ENCODE data around the gene PSMC3IP.
A peak's percentile ranks its signal among the peaks of the same experiment; 100 is the strongest.

PSMC3IP gene

GRCh38 chr17:42536372-42537155 is 41.0 kb downstream of the PSMC3IP start (continued):
- 0 out of 2 replicates have a peak, but pooled peaks have one; percentile 35 for TF ChIP-seq ZNF501 (tag by site-specific recombination; IDR thresholded peaks at IDR 0.05)
- peak; percentile 66 for TF ChIP-seq ZFHX2 (tag by site-specific recombination; conservative IDR thresholded peaks at IDR 0.05)
- peak; percentile 72 for TF ChIP-seq SP2 (tag by site-specific recombination; IDR thresholded peaks at IDR 0.05)
- no peak for TF ChIP-seq ZNF184 (tag by site-specific recombination; IDR thresholded peaks at IDR 0.05)
- TF ChIP-seq ZNF354C (tag by site-specific recombination; IDR thresholded peaks at IDR 0.05; ENCODE audit: borderline replicate concordance, low read depth): no peak
- no peak for TF ChIP-seq ZNF660 (tag by site-specific recombination; IDR thresholded peaks at IDR 0.05)
- peak; percentile 72 for TF ChIP-seq ZNF677 (tag by site-specific recombination; IDR thresholded peaks at IDR 0.05)
- TF ChIP-seq ZNF391 (tag by site-specific recombination; IDR thresholded peaks at IDR 0.05; ENCODE audit: borderline replicate concordance, low read depth): no peak; the same call in 1 of the 2 replicates
- no peak for TF ChIP-seq ZNF521 (tag by site-specific recombination; IDR thresholded peaks at IDR 0.05)
- no peak for TF ChIP-seq ZNF623 (tag by site-specific recombination; IDR thresholded peaks at IDR 0.05)
- TF ChIP-seq ZSCAN16 (tag by site-specific recombination; IDR thresholded peaks at IDR 0.05): no peak
- 0 out of 2 replicates have a peak, but pooled peaks have one; percentile 55 for TF ChIP-seq ZNF610 (tag by site-specific recombination; IDR thresholded peaks at IDR 0.05; ENCODE audit: borderline replicate concordance)
- no peak for TF ChIP-seq ZNF169 (tag by site-specific recombination; IDR thresholded peaks at IDR 0.05)
- no peak for TF ChIP-seq ZNF670 (tag by site-specific recombination; IDR thresholded peaks at IDR 0.05; ENCODE audit: low read depth)
- TF ChIP-seq ZBTB20 (tag by site-specific recombination; IDR thresholded peaks at IDR 0.05): no peak
- TF ChIP-seq ZSCAN23 (tag by site-specific recombination; IDR thresholded peaks at IDR 0.05): no peak
- peak; percentile 60; the same call in 1 of the 2 replicates for TF ChIP-seq EGR2 (tag by site-specific recombination; IDR thresholded peaks at IDR 0.05; ENCODE audit: low read depth)
- TF ChIP-seq ZNF624 (tag by site-specific recombination; IDR thresholded peaks at IDR 0.05): no peak
- TF ChIP-seq ZNF266 (tag by site-specific recombination; IDR thresholded peaks at IDR 0.05; ENCODE audit: low read depth): no peak
- TF ChIP-seq, protein P1, sequence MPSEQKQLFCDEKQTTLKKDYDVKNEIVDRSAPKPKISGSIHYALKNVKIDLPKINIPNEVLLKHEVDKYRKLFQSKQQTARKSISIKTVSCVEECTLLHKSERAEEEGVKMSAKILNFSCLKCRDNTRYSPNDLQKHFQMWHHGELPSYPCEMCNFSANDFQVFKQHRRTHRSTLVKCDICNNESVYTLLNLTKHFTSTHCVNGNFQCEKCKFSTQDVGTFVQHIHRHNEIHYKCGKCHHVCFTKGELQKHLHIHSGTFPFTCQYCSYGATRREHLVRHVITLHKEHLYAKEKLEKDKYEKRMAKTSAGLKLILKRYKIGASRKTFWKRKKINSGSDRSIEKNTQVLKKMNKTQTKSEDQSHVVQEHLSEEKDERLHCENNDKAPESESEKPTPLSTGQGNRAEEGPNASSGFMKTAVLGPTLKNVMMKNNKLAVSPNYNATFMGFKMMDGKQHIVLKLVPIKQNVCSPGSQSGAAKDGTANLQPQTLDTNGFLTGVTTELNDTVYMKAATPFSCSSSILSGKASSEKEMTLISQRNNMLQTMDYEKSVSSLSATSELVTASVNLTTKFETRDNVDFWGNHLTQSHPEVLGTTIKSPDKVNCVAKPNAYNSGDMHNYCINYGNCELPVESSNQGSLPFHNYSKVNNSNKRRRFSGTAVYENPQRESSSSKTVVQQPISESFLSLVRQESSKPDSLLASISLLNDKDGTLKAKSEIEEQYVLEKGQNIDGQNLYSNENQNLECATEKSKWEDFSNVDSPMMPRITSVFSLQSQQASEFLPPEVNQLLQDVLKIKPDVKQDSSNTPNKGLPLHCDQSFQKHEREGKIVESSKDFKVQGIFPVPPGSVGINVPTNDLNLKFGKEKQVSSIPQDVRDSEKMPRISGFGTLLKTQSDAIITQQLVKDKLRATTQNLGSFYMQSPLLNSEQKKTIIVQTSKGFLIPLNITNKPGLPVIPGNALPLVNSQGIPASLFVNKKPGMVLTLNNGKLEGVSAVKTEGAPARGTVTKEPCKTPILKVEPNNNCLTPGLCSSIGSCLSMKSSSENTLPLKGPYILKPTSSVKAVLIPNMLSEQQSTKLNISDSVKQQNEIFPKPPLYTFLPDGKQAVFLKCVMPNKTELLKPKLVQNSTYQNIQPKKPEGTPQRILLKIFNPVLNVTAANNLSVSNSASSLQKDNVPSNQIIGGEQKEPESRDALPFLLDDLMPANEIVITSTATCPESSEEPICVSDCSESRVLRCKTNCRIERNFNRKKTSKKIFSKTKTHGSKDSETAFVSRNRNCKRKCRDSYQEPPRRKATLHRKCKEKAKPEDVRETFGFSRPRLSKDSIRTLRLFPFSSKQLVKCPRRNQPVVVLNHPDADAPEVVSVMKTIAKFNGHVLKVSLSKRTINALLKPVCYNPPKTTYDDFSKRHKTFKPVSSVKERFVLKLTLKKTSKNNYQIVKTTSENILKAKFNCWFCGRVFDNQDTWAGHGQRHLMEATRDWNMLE (tag by site-specific recombination; conservative IDR thresholded peaks at IDR 0.05; ENCODE audit: low read depth): no peak; the same call in 1 of the 2 replicates
- peak; percentile 55 for TF ChIP-seq ZBTB17 (tag by site-specific recombination; IDR thresholded peaks at IDR 0.05)
- TF ChIP-seq ZNF155 (tag by site-specific recombination; IDR thresholded peaks at IDR 0.05): no peak
- peak; percentile 69 for TF ChIP-seq ZNF629 (tag by site-specific recombination; IDR thresholded peaks at IDR 0.05)
- TF ChIP-seq IKZF3 (tag by site-specific recombination; IDR thresholded peaks at IDR 0.05): no peak
- TF ChIP-seq ZNF174 (tag by site-specific recombination; IDR thresholded peaks at IDR 0.05): no peak
- TF ChIP-seq ZNF48 (tag by site-specific recombination; IDR thresholded peaks at IDR 0.05): no peak
- TF ChIP-seq MEIS1 (CRISPR knock-in tag; IDR thresholded peaks at IDR 0.05; ENCODE audit: borderline replicate concordance): no peak
- no peak for TF ChIP-seq ZNF626 (tag by site-specific recombination; IDR thresholded peaks at IDR 0.05)
- TF ChIP-seq OVOL3 (tag by site-specific recombination; IDR thresholded peaks at IDR 0.05): no peak
- peak; percentile 83 for TF ChIP-seq SCRT2 (tag by site-specific recombination; IDR thresholded peaks at IDR 0.05)
- TF ChIP-seq GFI1B (tag by site-specific recombination; IDR thresholded peaks at IDR 0.05): no peak
- TF ChIP-seq OSR2 (tag by site-specific recombination; IDR thresholded peaks at IDR 0.05): peak; percentile 35
- TF ChIP-seq, protein P2, sequence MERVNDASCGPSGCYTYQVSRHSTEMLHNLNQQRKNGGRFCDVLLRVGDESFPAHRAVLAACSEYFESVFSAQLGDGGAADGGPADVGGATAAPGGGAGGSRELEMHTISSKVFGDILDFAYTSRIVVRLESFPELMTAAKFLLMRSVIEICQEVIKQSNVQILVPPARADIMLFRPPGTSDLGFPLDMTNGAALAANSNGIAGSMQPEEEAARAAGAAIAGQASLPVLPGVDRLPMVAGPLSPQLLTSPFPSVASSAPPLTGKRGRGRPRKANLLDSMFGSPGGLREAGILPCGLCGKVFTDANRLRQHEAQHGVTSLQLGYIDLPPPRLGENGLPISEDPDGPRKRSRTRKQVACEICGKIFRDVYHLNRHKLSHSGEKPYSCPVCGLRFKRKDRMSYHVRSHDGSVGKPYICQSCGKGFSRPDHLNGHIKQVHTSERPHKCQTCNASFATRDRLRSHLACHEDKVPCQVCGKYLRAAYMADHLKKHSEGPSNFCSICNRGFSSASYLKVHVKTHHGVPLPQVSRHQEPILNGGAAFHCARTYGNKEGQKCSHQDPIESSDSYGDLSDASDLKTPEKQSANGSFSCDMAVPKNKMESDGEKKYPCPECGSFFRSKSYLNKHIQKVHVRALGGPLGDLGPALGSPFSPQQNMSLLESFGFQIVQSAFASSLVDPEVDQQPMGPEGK (tag by site-specific recombination; IDR thresholded peaks at IDR 0.05): peak; percentile 94
- TF ChIP-seq ZNF140 (tag by site-specific recombination; IDR thresholded peaks at IDR 0.05): no peak
- no peak for TF ChIP-seq ZNF292 (tag by site-specific recombination; IDR thresholded peaks at IDR 0.05; ENCODE audit: borderline replicate concordance, low read depth)
- TF ChIP-seq SALL2 (tag by site-specific recombination; IDR thresholded peaks at IDR 0.05; ENCODE audit: borderline replicate concordance): no peak
